ENCODE data around the gene RBM15B.
A peak's percentile ranks its signal among the peaks of the same experiment; 100 is the strongest.
"Not testable (repeated sequence)": the region's sequence is repeated elsewhere in the genome, so short reads cannot be mapped to it uniquely, and the experiment has no call there.

The RBM15B gene

GRCh38 chr3:51378726-51379125 lies 12.4 kb upstream of the RBM15B start:
- DNase-seq (ENCODE audit: low read depth), result no peak

DNA sequence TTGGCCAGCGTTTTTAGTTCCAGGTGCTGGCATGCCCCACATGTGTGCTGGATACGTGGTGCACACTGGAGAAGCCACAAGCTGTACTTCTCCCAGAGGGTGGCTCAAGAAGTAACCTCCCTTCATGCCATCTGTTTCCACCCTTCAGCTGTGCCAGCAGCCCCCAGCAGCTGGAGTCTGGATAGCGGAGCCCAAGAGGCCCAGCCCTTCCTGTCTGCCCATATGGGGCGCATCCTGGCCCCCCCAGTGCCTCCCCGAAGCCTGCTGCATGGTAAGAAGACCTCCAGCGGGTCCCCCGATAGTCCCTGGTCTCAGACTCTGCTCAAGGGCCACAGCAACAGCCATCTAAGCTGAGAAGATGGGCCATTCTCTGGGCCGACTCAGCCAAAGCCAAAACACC lies 11.8 kb upstream of the RBM15B start:
- no peak for DNase-seq (ENCODE audit: low read depth)

DNA sequence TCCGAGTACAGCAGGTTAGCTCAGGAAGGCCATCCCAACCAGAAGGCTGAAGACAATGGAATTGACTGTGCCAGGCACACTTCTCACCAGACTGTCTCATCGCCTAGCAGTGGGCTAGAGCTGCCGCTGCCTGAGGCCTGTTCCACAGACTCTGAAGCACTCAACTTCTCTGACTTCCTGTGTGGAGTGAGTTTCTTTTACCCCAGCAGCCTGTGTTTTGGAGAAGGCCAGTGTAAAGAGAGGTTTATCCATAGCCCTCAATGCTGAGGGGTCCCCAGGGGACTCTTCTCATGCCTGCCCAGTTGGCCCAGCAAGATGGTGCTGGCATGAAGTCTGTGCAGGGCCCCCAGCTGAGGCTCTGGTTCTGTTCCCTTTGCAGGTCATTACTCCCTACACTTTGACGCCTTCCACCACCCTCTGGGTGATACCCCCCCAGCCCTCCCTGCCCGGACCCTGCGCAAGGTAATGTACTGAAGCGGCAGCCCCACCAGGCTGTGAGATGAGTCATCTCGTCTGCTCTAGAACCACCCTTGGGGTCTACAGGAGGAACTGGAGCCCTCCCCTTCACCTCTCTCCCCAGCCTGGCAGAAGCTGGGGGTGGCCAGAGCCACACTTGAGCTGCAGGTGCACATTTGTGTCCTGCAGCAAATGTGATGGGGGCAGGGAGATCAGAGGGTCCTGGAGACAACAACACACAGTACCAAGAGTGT lies 11.2 kb upstream of the RBM15B start:
- no peak for DNase-seq (ENCODE audit: low read depth)

DNA sequence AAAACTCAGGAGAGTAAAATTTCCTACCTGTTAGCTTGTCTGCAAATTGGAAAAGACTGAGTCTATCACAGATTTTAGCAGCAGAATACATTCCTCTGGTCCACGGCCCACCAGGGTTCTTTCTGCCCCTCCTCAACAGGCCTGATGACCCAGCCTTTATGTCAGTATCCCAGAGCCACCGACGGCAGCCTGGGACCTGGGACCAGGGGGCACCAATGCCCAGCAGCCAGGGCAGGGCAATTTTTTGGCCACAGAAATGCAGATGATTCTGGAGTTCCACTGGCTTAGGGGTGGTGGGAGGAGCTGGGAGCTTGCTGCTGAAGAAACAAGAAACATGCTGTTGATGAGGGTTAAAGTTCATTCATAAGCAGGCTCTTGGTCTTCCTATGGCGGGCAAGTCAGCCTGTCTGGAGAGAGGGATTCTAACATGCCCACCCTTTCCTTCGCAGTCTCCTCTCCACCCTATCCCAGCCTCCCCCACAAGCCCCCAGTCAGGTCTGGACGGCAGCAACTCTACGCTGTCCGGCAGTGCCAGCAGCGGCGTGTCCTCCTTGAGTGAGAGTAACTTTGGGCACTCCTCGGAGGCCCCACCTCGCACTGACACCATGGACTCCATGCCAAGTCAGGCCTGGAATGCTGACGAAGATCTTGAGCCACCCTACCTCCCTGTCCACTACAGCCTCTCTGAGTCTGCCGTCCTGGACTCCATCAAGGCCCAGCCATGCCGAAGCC lies 10.3 kb upstream of the RBM15B start:
- DNase-seq (ENCODE audit: low read depth), result no peak

GRCh38 chr3:51381333-51381705 lies 9.8 kb upstream of the RBM15B start:
- no peak for DNase-seq (ENCODE audit: low read depth)

GRCh38 chr3:51382076-51382745 lies 8.9 kb upstream of the RBM15B start:
- DNase-seq (ENCODE audit: low read depth), result no peak

GRCh38 chr3:51382947-51383578 lies 8.0 kb upstream of the RBM15B start:
- DNase-seq (ENCODE audit: low read depth), result no peak

DNA sequence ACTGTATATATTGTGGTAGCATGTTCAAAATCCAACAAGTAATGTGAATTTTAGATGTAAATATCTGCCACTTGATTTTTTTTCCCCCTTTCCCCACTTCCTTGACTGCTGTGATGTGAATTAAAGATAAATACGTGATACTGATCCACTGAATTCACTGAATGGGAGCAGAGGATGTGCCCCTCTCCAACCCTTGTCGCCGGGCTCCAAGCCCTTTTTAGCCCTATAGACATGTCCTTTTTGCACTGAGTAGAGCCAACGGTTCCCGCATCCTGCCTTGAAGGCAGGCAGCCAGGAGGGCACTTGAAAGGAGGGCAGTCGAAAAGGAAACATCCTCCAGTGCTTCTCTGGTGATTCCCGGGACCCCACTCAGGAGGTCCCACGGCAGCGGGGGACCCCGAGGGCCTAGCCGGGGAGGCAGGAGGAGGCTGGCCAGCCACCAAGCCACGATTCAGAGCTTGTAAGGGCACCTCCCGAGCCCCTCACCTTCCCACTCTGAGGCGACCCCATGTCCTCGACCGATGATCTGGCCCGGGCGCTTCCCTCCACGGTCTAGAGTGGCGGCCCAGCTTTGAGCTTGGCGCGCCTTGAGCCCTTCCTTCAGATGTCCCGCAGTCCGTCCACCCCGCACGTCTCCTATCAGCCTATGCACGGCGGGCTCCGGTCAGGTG lies 6.9 kb upstream of the RBM15B start:
- DNase-seq (ENCODE audit: low read depth), result no peak

DNA sequence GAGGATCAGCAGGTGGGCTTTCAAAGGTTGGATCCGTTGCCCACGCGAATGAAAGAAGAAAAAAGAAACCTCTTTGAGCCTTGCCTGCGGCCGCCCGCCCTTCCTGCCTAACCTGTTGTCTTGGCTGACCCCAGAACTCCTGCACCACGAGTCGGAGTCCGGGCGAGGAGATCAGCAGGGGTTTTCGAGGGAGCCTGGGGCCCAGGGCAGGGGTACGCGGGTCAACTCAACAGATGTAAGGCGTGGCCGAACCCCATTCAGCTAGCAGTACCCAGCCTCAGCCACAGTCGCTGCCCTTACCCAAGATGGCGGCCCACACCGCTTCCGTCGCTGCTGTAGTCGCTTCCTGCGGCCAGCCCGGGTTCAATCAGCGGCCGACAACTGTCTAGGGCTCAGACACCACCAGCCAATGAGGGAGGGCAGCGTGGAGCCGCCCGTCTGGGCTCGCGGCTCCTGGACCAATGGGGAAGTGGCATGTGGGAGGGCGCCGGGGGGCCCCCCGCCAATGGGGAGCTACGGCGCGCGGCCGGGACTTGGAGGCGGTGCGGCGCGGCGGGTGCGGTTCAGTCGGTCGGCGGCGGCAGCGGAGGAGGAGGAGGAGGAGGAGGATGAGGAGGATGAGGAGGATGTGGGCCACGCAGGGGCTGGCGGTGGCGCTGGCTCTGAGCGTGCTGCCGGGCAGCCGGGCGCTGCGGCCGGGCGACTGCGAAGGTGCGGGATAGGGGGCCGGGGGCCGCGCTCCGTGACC lies 6.2 kb upstream of the RBM15B start, which contains the start of gene MANF:
TSS of gene MANF (plus strand) at position 566 of the 748 bp plus-strand sequence. CDS start at position 618, 52 bp downstream.
- DNase-seq (ENCODE audit: low read depth), result peak; percentile 97

GRCh38 chr3:51385621-51386091 lies 5.4 kb upstream of the RBM15B start:
- no peak for DNase-seq (ENCODE audit: low read depth)

- no peak for DNase-seq (ENCODE audit: low read depth)
Measured at GRCh38 chr3:51386159-51386851, 4.8 kb upstream of the RBM15B start.

GRCh38 chr3:51386852-51387229 lies 4.2 kb upstream of the RBM15B start:
- DNase-seq (ENCODE audit: low read depth), result no peak

DNA sequence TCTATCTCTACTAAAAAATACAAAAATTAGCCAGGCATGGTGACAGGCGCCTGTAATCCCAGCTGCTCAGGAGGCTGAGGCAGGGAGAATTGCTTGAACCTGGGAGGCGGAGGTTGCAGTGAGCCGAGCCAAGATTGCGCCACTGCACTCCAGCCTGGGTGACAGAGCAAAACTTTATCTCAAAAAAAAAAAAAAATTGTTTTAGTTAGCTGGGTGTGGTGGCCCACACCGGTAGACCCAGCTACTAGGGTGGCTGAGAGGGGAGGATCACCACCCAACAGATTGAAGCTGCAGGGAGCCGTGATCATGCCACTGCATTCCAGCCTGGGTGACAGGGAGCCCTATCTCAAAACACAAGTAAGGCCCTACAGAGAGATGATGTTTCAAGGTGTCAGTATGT lies 3.8 kb upstream of the RBM15B start:
- not testable (repeated sequence) for DNase-seq (ENCODE audit: low read depth)

DNA sequence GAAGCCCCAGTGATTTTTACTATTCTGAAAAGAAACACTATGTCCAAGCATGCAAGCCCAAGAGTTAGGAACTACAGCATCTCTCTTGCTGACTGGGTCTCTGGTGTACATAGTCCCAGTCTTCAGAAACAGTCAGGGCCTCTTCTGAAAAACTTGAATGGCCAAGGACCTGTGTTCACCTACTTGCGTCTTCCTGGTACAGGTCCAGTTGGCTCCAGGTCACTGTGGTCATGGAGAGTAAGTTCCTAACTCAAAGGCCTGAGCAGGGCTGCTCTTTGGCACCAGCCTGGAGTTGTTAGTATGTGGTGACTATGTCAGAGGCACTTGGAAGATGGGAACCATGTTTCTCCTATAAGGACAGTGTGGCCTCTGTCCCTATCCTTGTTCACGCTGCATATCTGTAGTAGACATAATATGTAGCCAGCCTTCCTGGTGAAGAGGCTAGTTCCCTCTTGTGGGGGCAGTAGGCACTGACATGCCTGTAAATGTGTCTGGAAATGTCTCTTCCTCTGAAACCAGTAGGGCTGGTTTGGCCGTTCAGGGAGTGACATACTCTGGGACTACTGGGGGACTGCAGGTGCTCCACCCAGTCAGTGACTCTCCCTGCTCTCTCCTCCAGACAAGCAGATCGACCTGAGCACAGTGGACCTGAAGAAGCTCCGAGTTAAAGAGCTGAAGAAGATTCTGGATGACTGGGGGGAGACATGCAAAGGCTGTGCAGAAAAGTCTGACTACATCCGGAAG lies 2.6 kb upstream of the RBM15B start:
- DNase-seq (ENCODE audit: low read depth), result no peak

DNA sequence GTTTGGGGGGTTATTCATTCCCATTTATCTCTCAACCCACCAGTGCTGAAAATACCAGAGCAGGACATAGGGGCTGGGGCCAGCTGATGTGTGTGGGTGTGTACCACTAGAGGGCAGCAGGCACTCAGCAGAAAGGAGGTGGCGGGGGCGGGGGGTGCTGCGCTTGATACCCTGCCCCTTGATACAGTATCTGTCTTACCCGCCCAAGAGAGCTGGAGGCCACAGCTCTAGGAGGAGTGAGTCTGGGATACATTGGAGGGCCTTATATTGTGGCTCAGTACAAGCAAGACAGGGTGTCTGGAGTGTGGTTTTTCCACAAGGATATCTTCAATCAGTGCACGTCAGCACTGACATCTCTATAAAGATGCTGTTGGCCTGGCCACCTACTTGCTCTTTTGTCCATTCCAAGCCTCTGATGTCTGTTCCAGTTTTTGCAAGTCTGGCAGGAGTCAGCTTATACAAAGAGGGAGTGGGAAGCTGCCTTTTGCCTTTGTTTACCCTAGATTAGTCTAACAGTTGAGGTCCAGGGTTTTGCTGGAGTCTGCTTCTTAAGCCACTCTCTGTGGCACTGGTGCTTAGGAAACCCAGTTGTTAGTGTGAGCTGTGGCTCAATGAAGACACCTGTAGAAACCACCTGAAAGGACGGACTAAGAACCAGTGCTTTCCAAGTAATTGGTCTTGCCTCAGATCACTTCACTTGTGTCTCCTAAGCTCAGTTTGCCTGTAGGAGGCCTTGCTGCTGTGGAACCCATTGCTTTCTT lies 1.5 kb upstream of the RBM15B start:
- DNase-seq (ENCODE audit: low read depth), result peak; percentile 36

DNA sequence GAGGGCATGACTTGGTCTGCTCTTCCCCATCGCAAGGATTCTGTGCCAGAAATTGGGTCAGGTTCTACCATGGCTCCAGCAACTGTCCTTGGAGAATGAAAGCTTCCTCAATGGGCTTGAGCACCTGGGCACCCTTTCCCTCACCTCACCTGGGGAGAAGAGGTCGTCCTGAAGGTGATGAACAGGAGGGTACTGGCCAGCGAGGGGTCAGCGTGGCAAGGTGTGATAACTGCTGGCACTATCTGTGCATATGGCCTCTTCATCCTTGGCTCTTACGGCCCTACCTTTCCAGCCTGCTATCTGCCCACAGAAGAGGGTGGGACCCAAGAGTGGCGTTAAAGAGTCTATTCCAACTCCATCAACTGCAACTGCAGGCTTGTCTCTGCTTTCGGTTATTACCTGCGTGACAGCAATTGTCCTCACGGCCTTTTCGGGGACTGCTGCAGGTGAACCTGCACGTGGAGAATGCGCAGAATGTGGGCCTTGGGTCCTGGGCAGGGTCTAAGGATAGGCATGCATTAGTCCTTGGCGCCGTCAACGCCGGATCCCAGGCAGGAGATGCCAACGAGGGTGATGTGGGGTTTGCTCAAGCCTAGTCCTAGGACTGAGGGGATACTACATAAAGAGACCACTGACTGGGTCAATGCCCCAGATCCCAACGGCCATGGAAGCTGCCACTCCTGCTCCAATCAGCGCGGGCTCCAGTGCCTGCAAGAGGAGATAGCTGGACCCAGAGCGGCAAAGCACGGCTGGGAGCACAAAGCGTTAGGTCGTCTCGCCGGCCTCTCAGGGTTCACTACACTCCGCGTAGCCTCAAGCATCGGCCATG lies 625 bp upstream of the RBM15B start:
- no peak for DNase-seq (ENCODE audit: low read depth)

- DNase-seq (ENCODE audit: low read depth), result peak; percentile 37
Measured at GRCh38 chr3:51391566-51392354, 675 bp downstream of the RBM15B start.

All from activated T-helper 1 cell treated with Interleukin-2 at 50 U/mL for 16 hours (primary cell).